Effector CD8-positive, alpha-beta T cell (primary cell): Measurements from ENCODE around the gene ADGRD1.

Experiments
- DNase-seq: peaks from one replicate; lab custom pipeline; 2025; lab: John Stamatoyannopoulos, UW

Gene ADGRD1

DNA sequence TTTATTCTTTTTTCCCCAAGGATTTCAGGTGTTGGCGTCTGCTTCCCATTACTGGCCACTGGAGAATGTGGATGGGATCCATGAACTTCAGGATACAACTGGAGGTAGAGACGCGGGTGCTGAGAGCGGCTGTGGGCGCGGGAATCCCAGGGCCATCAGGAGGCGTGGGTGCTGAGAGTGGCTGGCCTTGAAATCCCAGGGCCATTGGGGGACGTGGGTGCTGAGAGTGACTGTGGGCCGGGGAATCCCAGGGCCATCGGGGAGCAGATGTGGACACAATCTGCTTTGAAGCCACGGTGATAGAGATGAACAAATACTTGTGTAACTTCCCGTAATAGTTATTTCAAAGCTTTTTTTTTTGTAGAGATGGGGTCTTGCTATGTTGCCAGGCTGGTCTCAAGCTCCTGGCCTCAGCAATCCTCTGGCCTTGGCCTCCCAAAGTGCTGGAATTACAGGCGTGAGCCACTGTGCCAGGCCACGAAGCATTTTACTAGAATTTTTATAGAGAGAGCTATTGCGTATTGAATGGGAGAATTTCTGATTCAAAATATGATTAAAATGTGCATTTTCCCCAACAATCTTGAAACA lies 12.8 kb downstream of the ADGRD1 start:
- DNase-seq = no peak

DNA sequence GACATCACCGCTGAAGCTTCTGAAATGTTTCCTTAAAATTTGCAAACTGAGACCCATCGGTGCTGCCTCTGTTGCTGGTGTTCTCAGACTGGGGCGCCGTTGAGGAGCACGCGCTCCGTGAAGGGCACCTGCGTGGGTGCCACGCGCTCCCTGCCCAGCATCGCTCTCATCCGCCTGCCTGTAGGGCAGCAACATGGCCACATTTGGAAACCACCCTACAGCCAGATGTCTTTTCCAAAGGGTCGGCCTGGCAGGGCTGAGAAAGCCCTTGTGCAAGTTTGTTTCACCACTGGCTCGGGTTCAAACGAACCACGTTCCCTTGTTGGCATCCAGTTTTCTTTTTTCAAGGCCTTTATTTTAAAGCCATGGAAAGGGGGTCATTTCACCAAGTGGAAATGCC lies 13.9 kb downstream of the ADGRD1 start:
- no peak for DNase-seq

DNA sequence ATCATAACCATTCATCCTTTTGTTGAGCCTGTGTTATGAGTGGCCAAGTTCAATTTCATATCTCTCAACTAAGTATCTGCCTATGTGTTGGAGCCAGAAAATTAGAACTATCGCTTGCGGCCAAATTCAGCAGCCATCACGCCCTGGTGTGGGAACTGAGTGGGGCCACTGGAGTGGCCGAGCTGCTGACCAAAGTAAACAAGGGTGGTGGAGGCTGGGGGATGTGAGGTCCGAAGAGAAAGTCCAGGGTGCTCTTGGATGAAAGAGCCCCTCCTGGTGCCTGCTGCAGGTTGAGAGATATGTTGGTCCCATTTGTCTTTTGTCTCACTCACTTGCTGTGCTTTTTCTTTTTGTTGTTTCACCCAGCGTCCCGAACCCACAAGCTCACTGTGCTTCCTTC lies 14.9 kb downstream of the ADGRD1 start:
- DNase-seq = no peak

DNA sequence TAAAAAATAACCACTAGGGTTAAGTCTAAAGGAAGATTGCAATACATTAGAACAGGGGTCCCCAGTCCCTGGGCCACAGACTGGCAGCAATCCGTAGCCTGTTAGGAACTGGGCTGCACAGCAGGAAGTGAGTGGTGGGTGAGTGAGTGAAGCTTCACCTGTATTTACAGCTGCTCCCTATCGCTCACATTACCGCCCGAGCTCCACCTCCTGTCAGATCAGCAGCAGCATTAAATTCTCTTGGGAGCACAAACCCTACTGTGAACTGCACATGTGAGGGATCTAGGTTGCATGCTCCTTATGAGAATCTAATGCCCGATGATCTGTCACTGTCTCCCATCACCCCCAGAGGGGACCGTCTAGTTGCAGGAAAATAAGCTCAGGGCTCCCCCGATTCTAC lies 15.5 kb downstream of the ADGRD1 start:
- DNase-seq = no peak

DNA sequence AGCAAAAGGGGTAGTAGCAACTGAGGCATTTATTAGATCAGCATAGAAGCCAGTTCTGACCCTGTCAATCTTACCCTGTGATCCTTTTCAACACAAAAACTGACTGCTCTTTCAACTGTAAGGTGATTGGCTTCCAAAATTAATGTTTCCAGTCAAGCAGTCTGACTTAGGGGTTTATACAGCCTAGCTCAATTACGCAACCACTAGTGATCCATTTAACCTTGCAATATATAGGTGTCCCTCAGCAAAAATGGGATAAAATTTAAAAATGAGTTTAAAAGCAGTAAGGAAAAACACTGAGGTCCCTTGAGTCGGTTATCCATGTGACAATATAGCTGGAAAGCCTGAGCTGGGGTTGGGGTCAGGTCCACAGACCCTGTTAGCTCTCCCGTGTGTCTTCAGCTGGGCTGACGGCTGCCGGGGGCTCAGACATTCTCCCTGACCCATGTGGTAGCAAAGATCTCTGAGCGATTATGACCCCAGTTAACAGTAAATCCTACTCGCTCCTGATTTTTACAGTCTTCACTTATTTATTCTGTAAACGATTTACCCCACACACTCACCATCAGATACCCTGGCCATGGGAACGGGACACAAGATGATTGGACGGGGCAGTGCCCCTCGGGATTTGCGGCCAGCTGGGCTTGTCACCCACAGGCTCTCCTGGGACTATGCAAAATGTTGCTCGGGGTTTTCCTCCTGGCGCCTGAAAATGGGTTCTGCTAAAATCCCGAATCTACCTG lies 16.6 kb downstream of the ADGRD1 start:
- no peak for DNase-seq

DNA sequence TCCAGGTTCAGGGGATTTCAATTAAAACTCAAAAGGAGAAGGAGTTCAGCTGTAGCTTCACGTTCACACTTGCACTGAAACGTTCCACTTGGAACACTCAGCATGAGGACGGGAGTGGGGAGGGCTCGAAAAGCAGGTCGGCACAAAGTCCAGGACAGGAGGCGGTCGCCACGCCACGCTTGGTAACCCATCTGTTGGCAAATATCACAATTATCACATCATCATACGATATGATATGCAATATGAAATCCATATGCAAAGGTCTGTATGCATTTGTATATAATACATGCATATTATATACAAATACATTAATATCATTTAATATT lies 17.2 kb downstream of the ADGRD1 start:
- no peak for DNase-seq

DNA sequence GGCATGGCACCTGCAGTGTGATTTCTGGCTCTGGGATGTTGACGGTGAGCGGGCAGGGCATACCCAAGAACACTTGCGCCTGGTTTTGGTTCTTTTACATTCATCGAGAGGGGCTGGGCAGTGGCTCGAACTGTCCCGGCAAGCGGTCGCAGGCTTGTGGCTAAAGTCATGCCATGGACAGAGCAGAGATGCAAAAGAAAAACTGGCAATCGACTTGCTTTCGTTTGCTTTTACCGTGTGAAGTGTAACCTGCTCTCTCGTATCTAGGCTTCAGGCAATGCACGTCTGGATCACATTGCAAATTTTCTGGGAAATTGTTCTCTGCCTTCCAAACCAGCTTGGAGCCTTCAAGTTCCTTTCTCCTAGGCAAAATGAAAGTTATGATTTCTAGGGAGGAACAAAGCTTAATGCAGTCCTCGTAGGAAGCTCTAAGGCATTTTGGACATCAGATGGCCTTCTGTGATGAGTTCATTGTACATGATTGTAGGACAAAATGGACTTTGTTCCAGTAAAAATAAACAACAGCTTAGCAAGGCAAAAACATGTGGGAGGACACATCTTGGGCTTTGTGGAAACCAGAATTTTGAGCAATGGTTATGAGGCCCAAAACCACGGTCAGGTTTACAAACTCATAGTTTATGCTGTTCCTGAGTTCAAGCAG lies 18.3 kb downstream of the ADGRD1 start:
- DNase-seq = no peak

DNA sequence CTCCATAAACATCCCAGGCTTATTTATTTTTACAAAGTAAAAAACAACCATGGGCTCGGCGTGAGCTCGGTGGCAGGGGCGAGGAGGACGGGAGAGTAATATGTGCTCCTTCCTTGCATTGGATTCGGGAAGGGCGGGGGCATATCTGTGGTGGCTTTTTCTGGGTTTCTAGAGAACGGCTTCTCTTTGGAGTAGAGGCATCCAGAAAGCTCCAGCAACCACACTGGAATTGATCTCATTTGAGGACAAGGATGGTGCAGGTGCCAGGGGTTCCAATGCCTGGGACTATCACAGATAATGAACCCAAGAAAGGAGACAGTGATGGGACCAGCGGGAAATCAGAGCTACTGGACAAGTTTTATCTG lies 18.9 kb downstream of the ADGRD1 start:
- DNase-seq = no peak

DNA sequence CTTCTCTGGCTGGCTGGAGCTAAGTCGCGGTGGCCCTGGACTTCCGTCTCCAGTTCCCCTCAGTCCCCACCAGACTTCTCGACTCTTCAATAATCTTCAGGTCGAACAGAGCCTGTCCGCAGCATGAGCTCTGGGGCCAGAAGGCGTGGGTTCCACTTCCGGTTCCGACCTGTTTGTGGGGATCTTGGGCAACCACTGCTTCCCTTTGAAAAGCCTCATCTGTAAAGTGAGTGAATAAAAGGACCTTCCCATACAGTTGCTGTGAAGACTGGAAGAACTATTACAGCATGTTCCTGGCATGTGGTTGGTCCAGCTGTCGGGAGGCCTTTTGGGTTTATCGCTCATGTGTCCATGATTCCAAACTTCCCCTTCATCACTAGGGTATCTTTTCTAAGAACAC lies 19.4 kb downstream of the ADGRD1 start:
- DNase-seq = no peak

DNA sequence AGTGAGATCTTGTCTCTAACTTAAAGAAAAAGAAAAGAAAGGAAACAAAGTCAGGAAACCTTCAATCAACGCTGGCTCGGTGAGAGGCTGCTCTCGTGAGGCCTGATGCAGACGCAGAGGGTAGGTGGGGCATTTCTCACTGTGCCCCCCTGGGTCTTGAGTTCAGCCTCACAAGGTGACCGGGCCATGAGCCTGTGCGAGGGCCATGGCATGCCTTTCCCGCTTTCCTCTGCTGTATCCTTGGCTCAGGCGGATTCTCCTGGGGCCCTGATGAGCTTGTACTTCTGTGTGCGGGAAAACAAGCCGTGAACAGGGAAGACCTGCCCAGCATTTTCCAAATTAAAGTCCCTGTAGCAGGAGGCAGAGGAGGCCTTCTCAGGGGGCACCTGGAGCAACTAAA lies 20.2 kb downstream of the ADGRD1 start:
- no peak for DNase-seq

DNA sequence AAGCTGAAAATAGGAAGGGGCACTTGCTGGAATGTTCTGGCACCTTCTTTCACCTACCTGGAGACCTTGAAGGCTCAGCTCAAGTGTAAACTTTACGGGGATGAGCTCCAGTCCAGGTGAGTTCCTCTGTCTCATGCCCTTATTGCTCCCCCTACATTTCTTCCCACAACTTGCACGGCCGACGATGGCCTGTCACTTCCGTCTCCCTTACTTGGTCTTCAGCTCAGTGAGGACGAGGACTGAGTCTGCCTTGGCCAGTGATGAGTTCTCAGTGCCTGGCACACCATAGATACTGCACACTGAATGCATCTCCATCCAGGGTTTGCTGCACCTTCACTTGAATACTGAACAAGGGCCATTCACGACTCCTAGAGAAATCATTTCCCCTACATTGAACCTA lies 21.4 kb downstream of the ADGRD1 start:
- no peak for DNase-seq

DNA sequence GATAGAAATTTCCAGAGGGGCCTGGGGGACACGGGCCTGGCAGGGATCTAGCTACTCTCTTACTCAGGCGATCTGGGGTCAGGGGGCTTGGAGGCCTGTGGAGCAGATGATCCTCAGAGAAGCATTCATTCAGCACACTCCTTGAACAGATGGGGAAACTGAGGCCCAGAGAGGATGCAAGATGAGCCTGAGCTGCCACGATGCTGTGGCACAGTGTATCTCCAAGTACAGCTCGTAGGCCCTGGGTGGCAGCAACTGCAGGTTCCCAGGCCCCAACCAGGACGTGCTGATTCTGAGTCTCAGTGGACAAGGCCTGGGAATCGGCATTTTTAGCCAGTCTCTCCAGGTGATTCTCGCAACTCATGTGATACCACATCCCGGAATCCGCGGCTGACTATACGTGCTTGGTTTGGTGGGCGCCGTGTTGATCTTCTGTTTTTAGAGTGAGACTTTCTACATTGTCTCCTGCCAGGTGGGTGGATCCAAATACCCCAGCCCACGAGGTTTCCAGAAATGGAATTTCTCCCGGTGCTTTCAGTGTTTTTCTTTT lies 22.5 kb downstream of the ADGRD1 start:
- DNase-seq = no peak

DNA sequence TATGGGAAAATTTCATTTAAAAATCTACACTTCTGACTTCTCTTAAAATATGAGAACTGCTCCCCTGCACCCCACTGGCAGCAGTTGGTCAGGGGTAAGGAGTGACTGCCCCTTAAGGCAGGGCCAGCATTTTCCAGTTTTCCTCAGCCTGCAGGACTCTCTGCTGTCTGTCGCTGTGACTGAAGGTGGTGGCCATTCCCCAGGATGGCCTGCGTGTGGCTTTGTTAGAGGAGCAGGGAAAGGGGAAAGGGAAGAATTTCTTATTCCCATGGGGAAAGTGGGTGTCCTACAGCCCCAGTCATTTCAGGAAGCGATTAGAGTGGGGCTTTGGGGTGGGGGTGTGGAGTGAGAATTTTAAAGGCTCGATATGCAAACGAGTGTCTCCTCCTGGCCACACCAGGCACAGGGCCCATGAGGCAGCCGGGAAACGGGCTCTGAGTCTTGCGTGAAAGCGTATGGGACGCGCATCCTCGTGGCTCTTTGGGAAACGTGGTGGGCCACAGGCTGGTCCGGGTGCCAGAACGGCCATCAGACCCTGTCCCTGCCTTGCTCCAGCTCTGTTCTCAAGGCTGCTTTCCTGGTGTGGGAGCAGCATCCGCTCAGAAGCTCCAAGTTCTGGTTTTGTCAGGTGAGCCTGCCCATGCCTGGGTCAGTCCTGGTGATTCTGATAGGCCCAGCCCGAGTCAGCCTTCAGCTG lies 23.5 kb downstream of the ADGRD1 start:
- no peak for DNase-seq

DNA sequence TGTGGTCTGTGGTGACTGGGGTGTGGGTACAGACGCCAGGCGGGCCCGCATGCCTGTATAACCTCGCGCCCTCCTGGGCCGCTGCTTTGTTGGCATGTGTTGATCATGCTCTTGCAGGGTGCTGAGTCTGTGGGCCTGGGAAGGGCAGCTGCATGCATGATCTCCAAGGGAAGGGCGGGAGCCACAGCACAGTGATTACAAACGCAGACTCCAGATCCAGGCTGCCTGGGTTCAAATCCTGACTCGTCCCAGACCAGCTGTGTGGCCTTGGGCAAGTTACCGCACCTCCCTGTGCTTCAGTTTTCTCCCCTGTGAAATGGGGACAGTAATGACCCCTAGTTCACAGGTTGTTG lies 24.0 kb downstream of the ADGRD1 start:
- DNase-seq = no peak

DNA sequence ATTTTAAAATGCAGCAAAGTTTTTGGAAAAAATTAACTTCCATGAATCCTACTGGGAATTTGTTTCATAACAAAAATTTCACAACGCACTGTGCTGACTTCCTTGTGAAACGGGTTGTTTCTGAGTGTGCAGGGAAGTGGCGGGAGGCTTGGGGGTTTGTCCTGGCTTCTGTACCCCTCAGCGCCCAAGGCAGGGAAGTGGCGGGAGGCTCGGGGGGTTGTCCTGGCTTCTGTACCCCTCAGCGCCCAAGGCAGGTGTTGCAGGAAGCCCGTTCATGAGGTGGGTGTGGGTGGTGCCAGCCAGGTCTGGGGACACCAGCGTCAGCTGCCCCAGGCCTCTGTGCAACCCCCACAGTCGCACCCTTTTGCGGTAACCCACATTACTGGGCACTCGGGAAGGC lies 25.1 kb downstream of the ADGRD1 start:
- no peak for DNase-seq

DNA sequence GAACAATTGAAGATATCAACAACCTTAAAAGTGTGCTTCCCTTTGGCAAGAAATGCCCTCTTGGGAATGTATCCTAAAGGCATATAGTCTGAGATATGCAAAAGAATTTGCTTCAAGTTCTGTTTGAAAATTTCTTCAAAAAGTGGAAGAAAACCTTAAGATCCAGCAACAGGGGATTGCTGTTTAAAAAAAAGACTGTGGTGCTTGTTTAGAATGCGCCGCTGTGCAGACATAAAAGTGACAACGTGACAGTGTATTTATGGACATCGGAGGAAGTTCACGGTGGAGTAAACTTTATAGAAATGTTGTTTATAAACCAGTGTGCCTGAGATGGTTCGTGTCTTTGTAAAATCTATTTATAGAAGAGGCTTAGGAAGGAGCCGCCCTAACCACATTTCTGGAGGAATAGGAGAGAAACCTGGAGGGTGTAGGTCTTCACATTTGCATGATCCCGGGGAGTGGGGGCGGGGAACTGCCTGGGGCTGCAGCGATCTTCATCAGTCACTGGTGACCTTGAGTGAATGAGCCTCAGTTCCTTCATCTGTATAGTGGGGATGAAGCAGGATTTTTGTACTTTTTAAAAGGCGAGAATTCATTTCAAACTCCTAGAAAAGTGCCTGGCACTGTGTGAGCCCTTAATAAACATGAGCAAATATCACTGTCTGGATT lies 27.5 kb downstream of the ADGRD1 start:
- no peak for DNase-seq

DNA sequence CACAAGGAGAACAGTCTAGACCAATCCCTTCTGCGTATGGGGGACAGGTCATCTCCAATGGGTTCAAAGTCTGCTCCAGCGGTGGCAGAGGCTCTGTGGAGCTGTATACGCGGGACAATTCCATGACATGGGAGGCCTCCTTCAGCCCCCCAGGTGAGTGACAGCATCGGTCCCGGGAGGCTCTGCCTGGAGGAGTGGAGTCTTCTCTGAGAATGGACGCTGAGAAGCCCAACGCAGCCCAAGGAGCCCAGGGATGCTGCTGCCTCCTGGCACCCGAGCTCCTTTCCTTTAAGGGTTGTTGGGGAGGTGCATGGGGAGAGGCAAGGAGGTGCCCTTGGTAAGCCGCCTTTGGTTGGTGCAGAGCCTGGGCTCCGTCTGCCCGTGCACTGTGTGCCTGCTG lies 28.2 kb downstream of the ADGRD1 start:
- DNase-seq = no peak

DNA sequence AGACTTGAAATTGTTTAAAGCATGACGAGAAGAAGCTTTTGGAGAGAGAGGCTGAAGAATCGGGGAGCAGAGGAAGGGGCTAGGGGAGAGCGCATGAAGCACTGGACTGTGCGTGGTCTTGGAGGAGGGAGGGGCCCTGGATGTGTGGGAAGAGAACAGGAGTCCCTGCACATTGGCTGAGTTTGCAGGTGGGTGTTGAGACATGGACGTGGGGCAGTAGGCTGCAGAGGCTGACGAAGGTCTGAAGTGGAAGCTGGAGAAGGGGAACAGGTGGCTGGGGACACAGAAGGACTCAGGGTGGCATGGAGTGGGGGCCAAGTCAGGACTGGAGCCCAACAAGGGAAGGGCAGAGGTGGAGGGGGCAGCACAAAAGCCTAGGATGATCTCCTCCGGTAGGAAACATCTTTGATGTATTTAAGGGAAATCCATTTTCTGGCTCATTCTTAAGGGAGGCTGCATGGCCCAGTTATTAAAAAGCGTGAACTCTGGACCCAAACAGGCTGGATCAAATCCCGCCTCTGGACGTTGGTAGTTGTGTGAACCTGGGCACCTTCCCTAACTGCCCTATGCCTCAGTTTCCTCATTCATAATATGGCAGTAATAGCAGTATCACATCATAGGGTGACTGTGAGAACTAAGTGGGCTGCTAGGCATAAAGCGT lies 29.0 kb downstream of the ADGRD1 start:
- no peak for DNase-seq

DNA sequence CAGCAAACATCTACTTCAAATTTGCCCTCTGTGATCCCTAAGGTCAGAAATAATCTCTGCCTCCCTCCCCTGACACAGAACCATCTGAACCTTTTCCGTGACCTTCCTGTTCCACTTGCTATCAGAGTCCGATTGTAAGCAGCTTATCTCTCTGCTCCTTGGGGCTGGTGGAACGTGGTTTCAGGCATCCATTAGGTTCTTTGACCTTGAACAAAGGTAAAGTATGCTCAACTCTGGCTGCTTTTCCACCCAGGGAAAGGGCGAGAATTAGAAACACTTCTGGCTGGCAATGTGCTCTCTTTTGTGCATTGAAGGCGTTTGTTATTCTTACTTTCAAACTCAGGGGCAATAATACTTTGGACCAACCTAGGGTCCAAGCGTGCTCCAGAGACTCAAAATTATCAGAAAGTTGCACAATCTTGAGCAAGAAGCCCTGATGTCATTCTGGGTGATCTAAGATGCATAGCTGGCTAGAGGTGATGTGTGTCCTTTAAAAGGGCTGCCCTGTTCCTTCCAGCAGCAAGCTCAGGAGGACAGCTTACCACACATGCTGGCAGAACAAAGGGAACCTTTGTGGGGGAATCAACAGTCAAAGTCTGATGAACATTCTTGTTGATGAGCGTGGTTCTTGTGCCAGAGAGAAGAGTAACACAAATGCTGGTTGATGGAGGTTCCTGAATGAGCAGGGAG lies 29.8 kb downstream of the ADGRD1 start:
- no peak for DNase-seq

DNA sequence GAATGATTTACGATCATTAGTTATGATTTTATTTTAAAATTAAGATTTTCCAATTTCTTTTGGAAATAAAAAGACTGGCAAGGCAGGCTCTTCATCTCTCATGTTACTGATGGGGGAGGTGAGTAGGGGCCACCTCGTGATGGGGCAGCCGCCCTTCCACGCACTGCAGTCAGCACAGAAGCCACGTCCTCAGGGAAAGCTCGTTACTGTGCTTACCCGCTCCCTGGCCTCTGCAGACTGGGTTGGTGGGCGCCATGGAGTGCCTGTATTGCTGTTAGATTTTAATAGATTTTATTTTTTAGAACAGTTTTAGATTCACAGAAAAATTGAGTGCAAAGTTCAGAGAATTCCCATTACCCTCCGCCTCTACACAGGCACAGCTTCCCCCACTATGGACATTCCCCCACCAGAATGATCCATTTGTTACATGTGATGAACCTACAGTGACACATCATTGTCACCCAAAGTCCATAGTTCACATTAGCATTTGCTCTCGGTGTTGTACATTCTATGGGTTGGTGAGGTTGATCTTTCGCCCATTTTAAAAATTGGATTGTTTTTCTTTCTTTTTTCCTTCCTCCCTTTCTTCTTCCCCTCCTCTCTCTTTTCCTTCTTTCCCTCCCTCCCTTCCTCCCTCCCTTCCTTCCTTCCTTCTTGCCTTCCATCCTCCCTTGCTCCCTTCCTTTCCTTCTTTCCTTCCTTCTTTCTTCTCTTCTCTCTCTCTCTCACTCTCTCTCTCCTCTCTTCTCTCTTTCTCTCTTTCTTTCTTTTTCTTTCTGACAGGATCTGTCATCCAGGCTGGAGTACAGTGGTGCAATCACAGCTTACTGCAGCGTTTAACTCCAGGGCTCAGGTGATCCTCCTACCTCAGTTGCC lies 30.7 kb downstream of the ADGRD1 start:
- no peak for DNase-seq
